ENCODE data around the gene YIPF6. TPM values are rescaled to one million over a fixed set of nuclear protein-coding genes. Genes with fewer than 3 reads are reported as not detected.

Gene YIPF6
- total RNA-seq, 1 experiment from 2014 or later: 43.3 TPM

DNA sequence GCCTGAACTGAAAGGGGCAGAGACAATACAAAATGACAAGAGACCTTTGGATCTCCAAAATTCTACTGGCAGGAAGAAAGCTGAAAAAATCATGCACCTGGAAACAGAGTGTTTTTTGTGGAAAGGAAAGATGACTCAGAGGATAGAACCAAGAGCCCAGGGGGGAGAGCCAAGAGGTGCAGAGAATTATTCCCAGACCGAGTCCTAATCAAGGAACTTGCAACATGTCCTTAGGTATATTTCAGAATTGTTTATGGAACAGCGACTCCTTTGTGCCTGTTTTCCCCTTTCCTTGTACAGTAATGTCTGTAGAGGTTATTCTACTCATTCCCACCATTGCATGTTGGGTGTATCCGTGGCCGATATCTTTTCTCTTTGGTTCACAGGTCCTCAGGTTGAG is 71.7 kb downstream of the YIPF6 start:
- BruUV-seq (replicated peaks): no TSS peak
- Histone ChIP-seq H3K4me3 (replicated peaks in 1 of 2; ENCODE audit: low read depth in 1 of 2, low read length in 2 of 2) (no peak overlapping the region), H3K4me2 (ENCODE audit: low read length) (peak overlapping the region; percentile 63), H3K27ac (ENCODE audit: low read depth, low read length) (no peak overlapping the region), H3K9me3 (ENCODE audit: control insufficient read depth in 1 of 2, insufficient read depth in 1 of 2, low read depth in 1 of 2, low read length in 2 of 2) (no peaks in the 10 kb centered on the region), H4K20me1 (ENCODE audit: insufficient read depth) (no peaks in the 10 kb centered on the region), H3K4me1 (ENCODE audit: control insufficient read depth in 1 of 2, insufficient read depth in 2 of 2, low read length in 2 of 2) (peaks cover 4 to 25% of the 10 kb centered on the region in 2 experiments; a peak in 3 of 4 replicates), H3K36me3 (ENCODE audit: control insufficient read depth in 1 of 2, insufficient read depth in 2 of 2, low read length in 2 of 2) (no peaks in the 10 kb centered on the region), H3K79me2 (ENCODE audit: insufficient read depth, low read length) (no peaks in the 10 kb centered on the region), H3K9me2 (ENCODE audit: insufficient read depth) (no peaks in the 10 kb centered on the region), H3K27me3 (ENCODE audit: insufficient read depth, low read length) (no peaks in the 10 kb centered on the region), H2AFZ (ENCODE audit: low read depth, low read length, poor library complexity, severe bottlenecking) (peak overlapping the region; percentile 35), H3K9ac (ENCODE audit: low read length) (no peak overlapping the region)
- ChIA-PET RAD21 (ENCODE audit: low non-redundant PET in 1 of 2, low total read pairs in 2 of 2, uncharacterized antibody in 2 of 2, unreplicated experiment in 2 of 2) (no interaction called here), POLR2A (no interaction called here), CTCF (no interaction called here)
- TF ChIP-seq, protein P1, sequence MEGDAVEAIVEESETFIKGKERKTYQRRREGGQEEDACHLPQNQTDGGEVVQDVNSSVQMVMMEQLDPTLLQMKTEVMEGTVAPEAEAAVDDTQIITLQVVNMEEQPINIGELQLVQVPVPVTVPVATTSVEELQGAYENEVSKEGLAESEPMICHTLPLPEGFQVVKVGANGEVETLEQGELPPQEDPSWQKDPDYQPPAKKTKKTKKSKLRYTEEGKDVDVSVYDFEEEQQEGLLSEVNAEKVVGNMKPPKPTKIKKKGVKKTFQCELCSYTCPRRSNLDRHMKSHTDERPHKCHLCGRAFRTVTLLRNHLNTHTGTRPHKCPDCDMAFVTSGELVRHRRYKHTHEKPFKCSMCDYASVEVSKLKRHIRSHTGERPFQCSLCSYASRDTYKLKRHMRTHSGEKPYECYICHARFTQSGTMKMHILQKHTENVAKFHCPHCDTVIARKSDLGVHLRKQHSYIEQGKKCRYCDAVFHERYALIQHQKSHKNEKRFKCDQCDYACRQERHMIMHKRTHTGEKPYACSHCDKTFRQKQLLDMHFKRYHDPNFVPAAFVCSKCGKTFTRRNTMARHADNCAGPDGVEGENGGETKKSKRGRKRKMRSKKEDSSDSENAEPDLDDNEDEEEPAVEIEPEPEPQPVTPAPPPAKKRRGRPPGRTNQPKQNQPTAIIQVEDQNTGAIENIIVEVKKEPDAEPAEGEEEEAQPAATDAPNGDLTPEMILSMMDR (IDR thresholded peaks at IDR 0.05 in 2 of 3, conservative IDR thresholded peaks at IDR 0.05 in 1 of 3; ENCODE audit: borderline replicate concordance in 1 of 3, insufficient read depth in 1 of 3, low read depth in 2 of 3, low read length in 2 of 3): no peak
- peak; percentile 40 for TF ChIP-seq JUND (IDR thresholded peaks at IDR 0.05)
- intact Hi-C loops (cut with micrococcal nuclease): no loop called here
- ATAC-seq (no peak), DNase-seq (ENCODE audit: low read depth, low spot score) (no peak)

DNA sequence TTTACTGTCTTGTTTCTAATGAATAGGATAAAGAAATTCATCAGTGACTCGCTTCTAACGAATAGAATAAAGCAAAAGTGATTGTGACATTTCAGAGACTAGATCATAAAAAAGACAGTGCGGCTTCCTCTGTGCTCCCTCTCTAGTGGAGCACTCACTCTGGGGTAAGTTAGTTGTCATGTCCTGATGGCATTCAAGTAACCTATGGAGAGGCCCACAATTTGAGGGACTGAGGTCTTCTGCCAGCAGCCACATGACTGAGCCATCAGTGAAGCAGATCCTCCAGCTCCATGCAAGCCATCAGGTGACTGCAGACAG is 72.4 kb downstream of the YIPF6 start:
- H3K4me1 ChIP-seq (ENCODE audit: control insufficient read depth in 1 of 2, insufficient read depth in 2 of 2, low read length in 2 of 2): peaks cover 4 to 25% of the 10 kb centered on the region in 2 experiments; a peak in 3 of 4 replicates
- RAD21 ChIA-PET (ENCODE audit: low non-redundant PET in 1 of 2, low total read pairs in 2 of 2, uncharacterized antibody in 2 of 2, unreplicated experiment in 2 of 2): no interaction called here
- H3K27me3 ChIP-seq (ENCODE audit: insufficient read depth, low read length): no peaks in the 10 kb centered on the region
- no peaks in the 10 kb centered on the region for H3K79me2 ChIP-seq (ENCODE audit: insufficient read depth, low read length)
- ATAC-seq (peak; percentile 30; the same call in 1 of the 2 replicates), DNase-seq (ENCODE audit: low read depth, low spot score) (no peak)
- H3K9me2 ChIP-seq (ENCODE audit: insufficient read depth): no peaks in the 10 kb centered on the region
- POLR2A ChIA-PET: no interaction called here
- H2AFZ ChIP-seq (ENCODE audit: low read depth, low read length, poor library complexity, severe bottlenecking): no peak overlapping the region
- H4K20me1 ChIP-seq (ENCODE audit: insufficient read depth): no peaks in the 10 kb centered on the region
- no peak overlapping the region for H3K27ac ChIP-seq (ENCODE audit: low read depth, low read length)
- intact Hi-C loops (cut with micrococcal nuclease): no loop called here
- BruUV-seq (replicated peaks): no TSS peak
- H3K9me3 ChIP-seq (ENCODE audit: control insufficient read depth in 1 of 2, insufficient read depth in 1 of 2, low read depth in 1 of 2, low read length in 2 of 2): no peaks in the 10 kb centered on the region
- peak overlapping the region; percentile 63 for H3K4me2 ChIP-seq (ENCODE audit: low read length)
- TF ChIP-seq EZH2 (IDR thresholded peaks at IDR 0.05): no peak
- no peak for TF ChIP-seq CEBPB (IDR thresholded peaks at IDR 0.05; ENCODE audit: low read depth)
- no peak for TF ChIP-seq ZFX (IDR thresholded peaks at IDR 0.05)
- no peak for TF ChIP-seq ELF1 (IDR thresholded peaks at IDR 0.05; ENCODE audit: borderline replicate concordance, low read depth)
- no peak for TF ChIP-seq SIN3A (IDR thresholded peaks at IDR 0.05; ENCODE audit: low read depth)
- no peak for TF ChIP-seq EGR1 (IDR thresholded peaks at IDR 0.05; ENCODE audit: low read depth)
- TF ChIP-seq SRF (IDR thresholded peaks at IDR 0.05; ENCODE audit: low read depth): no peak
- TF ChIP-seq, protein P1 (IDR thresholded peaks at IDR 0.05 in 2 of 3, conservative IDR thresholded peaks at IDR 0.05 in 1 of 3; ENCODE audit: borderline replicate concordance in 1 of 3, insufficient read depth in 1 of 3, low read depth in 2 of 3, low read length in 2 of 3): no peak
- TF ChIP-seq YY1 (IDR thresholded peaks at IDR 0.05; ENCODE audit: extremely low read depth, insufficient replicate concordance, low read depth, low read length): no peak
- TF ChIP-seq POLR2AphosphoS5 (IDR thresholded peaks at IDR 0.05; ENCODE audit: low read depth, low read length): no peak
- TF ChIP-seq TCF7L2 (IDR thresholded peaks at IDR 0.05; ENCODE audit: borderline replicate concordance, extremely low read depth, insufficient read depth, insufficient read length): no peak
- TF ChIP-seq RAD21 (IDR thresholded peaks at IDR 0.05; ENCODE audit: low read depth): no peak
- TF ChIP-seq FOSL1 (IDR thresholded peaks at IDR 0.05; ENCODE audit: low read depth): no peak
- TF ChIP-seq, protein P2, sequence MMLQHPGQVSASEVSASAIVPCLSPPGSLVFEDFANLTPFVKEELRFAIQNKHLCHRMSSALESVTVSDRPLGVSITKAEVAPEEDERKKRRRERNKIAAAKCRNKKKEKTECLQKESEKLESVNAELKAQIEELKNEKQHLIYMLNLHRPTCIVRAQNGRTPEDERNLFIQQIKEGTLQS (IDR thresholded peaks at IDR 0.05): no peak
- no peak for TF ChIP-seq JUND (IDR thresholded peaks at IDR 0.05)
- TF ChIP-seq SP1 (IDR thresholded peaks at IDR 0.05; ENCODE audit: low read depth): no peak
- TF ChIP-seq EZH2phosphoT487 (IDR thresholded peaks at IDR 0.05; ENCODE audit: borderline replicate concordance): no peak
- TF ChIP-seq ZNF274 (IDR thresholded peaks at IDR 0.05; ENCODE audit: low read depth, low read length): no peak
- no peak overlapping the region for H3K9ac ChIP-seq (ENCODE audit: low read length)
- 0 out of 4 replicates have a peak overlapping the region, but pooled peaks of 1 of the 2 experiments have one; percentile 33 for H3K4me3 ChIP-seq (replicated peaks in 1 of 2; ENCODE audit: low read depth in 1 of 2, low read length in 2 of 2)
- CTCF ChIA-PET: no interaction called here
- H3K36me3 ChIP-seq (ENCODE audit: control insufficient read depth in 1 of 2, insufficient read depth in 2 of 2, low read length in 2 of 2): no peaks in the 10 kb centered on the region
